HepG2 (cell line): ENCODE measurements around the gene USP30.

ENCODE experiments used
- TOE1 ChIP-seq: sonication (generic); formaldehyde crosslinking; IDR thresholded peaks from 2 replicates; pipeline ENCODE4 v1.4.0; 2020; ENCODE audit warnings: mild to moderate bottlenecking, missing genetic modification reagents
- ZNF24 ChIP-seq: fragments of 450-650 bp; IDR thresholded peaks from 2 replicates; pipeline ENCODE4 v1.6.1; 2017; ENCODE audit warnings: antibody characterized with exemption, mild to moderate bottlenecking
- TF ChIP-seq, protein P1 (sequence below): sonication (generic); formaldehyde crosslinking; IDR thresholded peaks from 2 replicates; pipeline ENCODE4 v1.4.0; 2020; ENCODE audit warnings: missing genetic modification reagents
- TF ChIP-seq, protein P2 (sequence below): sonication (generic); formaldehyde crosslinking; IDR thresholded peaks from 2 replicates; pipeline ENCODE4 v1.5.0; 2020; ENCODE audit warnings: missing genetic modification reagents

DNA sequence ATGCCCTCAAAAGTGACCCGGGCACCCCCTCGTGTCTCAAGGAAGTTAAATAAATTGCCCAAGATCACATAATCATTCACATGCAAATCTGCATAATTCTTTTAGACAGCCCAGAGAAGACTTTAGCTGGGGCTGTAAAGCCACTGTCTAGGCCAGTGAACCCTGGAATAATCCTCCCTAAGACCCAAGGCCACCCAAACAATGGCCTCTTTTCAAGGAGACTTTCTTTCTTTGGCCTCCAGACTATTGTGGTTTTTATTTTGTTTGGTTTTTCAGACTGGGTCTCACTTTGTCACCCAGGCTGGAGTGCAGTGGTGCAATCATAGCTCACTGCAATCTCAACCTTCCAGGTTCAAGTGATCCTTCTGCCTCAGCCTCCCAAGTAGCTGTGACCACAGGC is 42.1 kb upstream of the USP30 start:
- TF ChIP-seq, protein P1, sequence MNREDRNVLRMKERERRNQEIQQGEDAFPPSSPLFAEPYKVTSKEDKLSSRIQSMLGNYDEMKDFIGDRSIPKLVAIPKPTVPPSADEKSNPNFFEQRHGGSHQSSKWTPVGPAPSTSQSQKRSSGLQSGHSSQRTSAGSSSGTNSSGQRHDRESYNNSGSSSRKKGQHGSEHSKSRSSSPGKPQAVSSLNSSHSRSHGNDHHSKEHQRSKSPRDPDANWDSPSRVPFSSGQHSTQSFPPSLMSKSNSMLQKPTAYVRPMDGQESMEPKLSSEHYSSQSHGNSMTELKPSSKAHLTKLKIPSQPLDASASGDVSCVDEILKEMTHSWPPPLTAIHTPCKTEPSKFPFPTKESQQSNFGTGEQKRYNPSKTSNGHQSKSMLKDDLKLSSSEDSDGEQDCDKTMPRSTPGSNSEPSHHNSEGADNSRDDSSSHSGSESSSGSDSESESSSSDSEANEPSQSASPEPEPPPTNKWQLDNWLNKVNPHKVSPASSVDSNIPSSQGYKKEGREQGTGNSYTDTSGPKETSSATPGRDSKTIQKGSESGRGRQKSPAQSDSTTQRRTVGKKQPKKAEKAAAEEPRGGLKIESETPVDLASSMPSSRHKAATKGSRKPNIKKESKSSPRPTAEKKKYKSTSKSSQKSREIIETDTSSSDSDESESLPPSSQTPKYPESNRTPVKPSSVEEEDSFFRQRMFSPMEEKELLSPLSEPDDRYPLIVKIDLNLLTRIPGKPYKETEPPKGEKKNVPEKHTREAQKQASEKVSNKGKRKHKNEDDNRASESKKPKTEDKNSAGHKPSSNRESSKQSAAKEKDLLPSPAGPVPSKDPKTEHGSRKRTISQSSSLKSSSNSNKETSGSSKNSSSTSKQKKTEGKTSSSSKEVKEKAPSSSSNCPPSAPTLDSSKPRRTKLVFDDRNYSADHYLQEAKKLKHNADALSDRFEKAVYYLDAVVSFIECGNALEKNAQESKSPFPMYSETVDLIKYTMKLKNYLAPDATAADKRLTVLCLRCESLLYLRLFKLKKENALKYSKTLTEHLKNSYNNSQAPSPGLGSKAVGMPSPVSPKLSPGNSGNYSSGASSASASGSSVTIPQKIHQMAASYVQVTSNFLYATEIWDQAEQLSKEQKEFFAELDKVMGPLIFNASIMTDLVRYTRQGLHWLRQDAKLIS (CRISPR knock-in tag), result no peak
- no peak for TF ChIP-seq ZNF24
- TF ChIP-seq, protein P2, sequence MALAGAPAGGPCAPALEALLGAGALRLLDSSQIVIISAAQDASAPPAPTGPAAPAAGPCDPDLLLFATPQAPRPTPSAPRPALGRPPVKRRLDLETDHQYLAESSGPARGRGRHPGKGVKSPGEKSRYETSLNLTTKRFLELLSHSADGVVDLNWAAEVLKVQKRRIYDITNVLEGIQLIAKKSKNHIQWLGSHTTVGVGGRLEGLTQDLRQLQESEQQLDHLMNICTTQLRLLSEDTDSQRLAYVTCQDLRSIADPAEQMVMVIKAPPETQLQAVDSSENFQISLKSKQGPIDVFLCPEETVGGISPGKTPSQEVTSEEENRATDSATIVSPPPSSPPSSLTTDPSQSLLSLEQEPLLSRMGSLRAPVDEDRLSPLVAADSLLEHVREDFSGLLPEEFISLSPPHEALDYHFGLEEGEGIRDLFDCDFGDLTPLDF, result no peak
- TF ChIP-seq TOE1 (CRISPR knock-in tag), result no peak
